Astrocyte of the hippocampus (primary cell): ENCODE results near the gene NUBPL.
"Not testable (repeated sequence)": the region's sequence is repeated elsewhere in the genome, so short reads cannot be mapped to it uniquely, and the experiment has no call there.

Source experiments
- DNase-seq: peaks from one replicate; pipeline ENCODE4 v3.0.0; 2011; ENCODE audit warnings: low read depth, low spot score

The NUBPL gene

GRCh38 chr14:31672709-31673108 lies 111.5 kb downstream of the NUBPL start:
- DNase-seq: no peak

GRCh38 chr14:31677052-31677451 lies 115.8 kb downstream of the NUBPL start:
- DNase-seq: no peak

GRCh38 chr14:31677630-31678029 lies 116.4 kb downstream of the NUBPL start:
- DNase-seq: no peak

- no peak for DNase-seq
Observed at GRCh38 chr14:31678421-31679249, 117.4 kb downstream of the NUBPL start.

- no peak for DNase-seq
Observed at GRCh38 chr14:31682768-31683167, 121.6 kb downstream of the NUBPL start.

GRCh38 chr14:31687726-31688125 lies 126.5 kb downstream of the NUBPL start:
- no peak for DNase-seq

- DNase-seq: no peak
Observed at GRCh38 chr14:31690056-31690455, 128.9 kb downstream of the NUBPL start.

- DNase-seq: peak; percentile 52
Observed at GRCh38 chr14:31692376-31692781, 131.2 kb downstream of the NUBPL start.

- DNase-seq: no peak
Observed at GRCh38 chr14:31696378-31696777, 135.2 kb downstream of the NUBPL start.

- no peak for DNase-seq
Observed at GRCh38 chr14:31699809-31700208, 138.6 kb downstream of the NUBPL start.

GRCh38 chr14:31700282-31701074 lies 139.3 kb downstream of the NUBPL start:
- no peak for DNase-seq

GRCh38 chr14:31702130-31702529 lies 140.9 kb downstream of the NUBPL start:
- DNase-seq: no peak

GRCh38 chr14:31703056-31703455 lies 141.9 kb downstream of the NUBPL start:
- no peak for DNase-seq

GRCh38 chr14:31705731-31706130 lies 144.5 kb downstream of the NUBPL start:
- DNase-seq: no peak

GRCh38 chr14:31708661-31709060 lies 147.5 kb downstream of the NUBPL start:
- not testable (repeated sequence) for DNase-seq

GRCh38 chr14:31712244-31713127 lies 151.3 kb downstream of the NUBPL start:
- no peak for DNase-seq

- DNase-seq: no peak
Observed at GRCh38 chr14:31716208-31716607, 155.0 kb downstream of the NUBPL start.

GRCh38 chr14:31717294-31718085 lies 156.3 kb downstream of the NUBPL start:
- DNase-seq: no peak

GRCh38 chr14:31718585-31718984 lies 157.4 kb downstream of the NUBPL start:
- DNase-seq: no peak

GRCh38 chr14:31718985-31719384 lies 157.8 kb downstream of the NUBPL start:
- DNase-seq: no peak

- DNase-seq: no peak
Observed at GRCh38 chr14:31726337-31726736, 165.1 kb downstream of the NUBPL start.
